HG03432 (cell line): ENCODE results near the gene IL6R.
"Not testable (repeated sequence)": the region's sequence is repeated elsewhere in the genome, so short reads cannot be mapped to it uniquely, and the experiment has no call there.

Experiments used
- ATAC-seq: cut with Tn5 transposase; IDR thresholded peaks from one replicate; pipeline ENCODE4 v1.9.1; 2021; ENCODE audit warnings: mild to moderate bottlenecking, moderate library complexity; ENCODE audit not compliant: unreplicated experiment

IL6R gene

GRCh38 chr1:154478639-154479038, 73.5 kb downstream of the IL6R start:
- no peak for ATAC-seq

DNA sequence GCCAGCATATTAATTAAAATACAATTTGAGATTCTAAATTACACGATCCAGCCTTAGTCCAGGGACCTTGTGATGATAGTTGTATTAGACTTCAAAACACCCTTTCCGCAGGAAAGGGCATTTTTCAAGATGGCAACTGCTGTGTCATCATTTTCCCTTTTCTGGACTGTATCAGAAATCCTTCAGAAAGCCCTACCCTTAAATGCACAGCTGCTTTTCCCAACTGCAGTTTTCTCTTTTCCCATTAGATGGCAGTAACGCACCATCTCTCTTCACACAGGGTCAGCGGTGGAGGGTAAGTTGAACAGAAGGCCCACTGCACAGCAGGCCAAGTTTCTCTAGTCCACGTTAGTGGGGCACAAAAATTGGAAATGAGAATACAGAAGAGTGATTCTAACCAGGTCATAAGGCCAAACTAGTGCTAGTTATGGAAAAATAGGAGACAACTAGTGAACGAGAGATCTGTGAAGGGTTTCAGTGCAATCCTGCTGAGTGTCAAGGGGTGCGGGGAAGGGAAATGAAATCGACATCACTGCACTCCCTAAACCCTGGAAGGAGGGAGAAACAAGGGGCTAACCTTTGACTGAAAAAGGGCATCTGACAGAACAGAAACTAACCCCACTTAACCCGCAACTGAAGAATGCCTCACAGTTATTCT, 74.8 kb downstream of the IL6R start:
- ATAC-seq, result no peak

GRCh38 chr1:154481053-154481452, 75.9 kb downstream of the IL6R start:
- ATAC-seq, result no peak

DNA sequence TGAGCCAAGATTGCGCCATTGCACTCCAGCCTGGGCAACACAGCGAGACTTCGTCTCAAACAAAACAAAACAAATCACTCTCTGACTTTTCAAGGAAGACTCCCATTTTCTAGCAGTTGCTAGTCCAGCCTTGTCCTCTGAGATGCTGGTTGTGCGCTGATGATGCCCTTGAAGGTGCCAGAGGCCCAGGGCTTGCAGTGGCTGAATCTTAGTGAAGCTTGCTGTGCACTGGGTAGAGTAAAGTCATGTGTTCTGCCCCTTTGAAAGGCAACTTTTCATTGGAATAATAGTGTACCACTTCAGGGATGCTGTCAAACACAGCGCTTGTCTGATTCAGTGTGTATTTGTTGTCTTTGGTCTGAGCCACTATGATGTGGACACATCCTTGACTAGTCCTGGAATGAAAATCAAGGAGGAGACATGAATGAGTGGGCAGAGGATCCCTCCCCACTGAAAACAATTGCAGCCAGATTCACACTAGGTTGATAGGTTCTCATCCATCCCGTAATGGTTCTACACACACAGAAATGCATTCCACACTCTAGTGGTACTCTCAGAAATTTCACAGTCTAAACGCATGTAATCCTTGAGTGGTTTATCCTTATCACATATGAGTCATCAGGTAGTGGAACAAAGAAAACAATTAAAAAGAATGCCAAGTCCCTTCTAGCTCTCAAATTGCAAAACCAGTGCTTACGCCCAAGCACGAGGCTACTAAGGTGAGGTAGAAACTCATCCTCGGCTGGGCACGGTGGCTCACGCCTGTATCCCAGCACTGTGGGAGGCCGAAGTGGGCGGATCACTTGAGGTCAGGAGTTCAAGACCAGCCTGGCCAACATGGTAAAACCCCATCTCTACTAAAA, 79.0 kb downstream of the IL6R start:
- no peak for ATAC-seq

GRCh38 chr1:154485106-154485505, 80.0 kb downstream of the IL6R start:
- no peak for ATAC-seq

GRCh38 chr1:154485910-154486496, 80.9 kb downstream of the IL6R start:
- no peak for ATAC-seq

GRCh38 chr1:154486756-154487155, 81.6 kb downstream of the IL6R start:
- not testable (repeated sequence) for ATAC-seq

- no peak for ATAC-seq
Measured at GRCh38 chr1:154488922-154489321, 83.8 kb downstream of the IL6R start.

DNA sequence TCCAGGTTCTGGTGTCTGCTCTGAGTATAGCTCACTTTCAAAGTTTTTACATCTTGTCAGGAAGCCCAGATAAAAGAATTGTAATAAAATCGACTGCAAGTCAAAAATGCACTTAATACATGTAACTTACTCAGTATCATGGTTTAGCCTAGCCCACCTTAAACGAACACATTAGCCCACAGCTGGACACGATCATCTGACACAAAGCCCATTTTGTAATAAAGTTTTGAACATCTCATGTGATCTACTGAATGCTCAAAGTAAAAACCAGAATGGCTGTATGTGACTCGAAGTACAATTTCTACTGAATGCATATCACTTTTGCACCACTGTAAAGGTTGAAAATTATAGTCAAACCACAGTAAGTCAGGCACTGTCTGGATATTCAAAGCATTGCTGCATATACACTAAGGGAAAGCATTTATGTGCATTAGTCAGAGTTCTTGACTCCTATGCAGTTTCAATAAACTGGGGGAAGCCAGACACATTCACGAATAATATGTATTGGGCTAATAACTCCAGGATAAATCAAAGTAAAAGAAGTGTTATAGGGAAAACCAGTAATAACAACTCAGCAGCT, 84.6 kb downstream of the IL6R start:
- ATAC-seq, result no peak

DNA sequence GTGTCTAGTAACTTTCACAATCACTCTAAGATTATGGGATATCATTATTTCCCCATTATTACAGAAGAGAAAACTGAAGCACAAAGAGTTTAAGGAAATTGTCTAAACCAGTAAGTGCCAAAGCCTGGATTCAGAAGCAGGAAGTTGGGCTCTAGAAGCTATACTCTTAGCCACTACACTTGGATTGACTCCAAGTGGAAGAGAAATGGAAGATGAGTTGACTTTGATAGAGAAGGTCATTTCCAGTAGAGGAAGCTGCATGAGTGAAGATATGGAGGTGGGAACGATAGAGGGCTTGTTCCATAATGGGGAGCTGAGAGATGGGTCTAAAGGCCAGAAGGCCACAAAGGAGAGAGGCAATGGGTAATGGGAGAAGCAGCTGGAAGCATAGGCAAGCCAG, 85.2 kb downstream of the IL6R start:
- no peak for ATAC-seq

- no peak for ATAC-seq
Measured at GRCh38 chr1:154492115-154492514, 87.0 kb downstream of the IL6R start.

DNA sequence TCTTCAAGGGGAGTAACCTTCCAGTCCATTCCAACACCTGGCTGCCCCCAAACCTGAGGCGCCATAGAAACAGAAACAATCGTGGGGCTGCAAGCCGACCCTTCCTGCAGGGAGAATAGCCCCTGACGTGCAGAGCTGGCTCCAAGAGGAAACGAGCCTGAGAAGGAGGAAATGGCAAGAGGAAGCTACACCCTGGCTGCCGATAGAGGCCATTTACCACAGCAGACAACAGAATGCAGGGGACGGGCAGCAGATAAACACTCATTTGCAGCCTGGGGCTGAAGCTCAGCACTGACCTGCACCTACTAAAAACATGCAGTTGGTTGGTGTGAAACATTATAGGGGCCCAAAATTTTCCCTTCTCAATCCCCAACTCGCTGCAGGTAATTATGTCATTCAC, 88.1 kb downstream of the IL6R start:
- no peak for ATAC-seq

- ATAC-seq, result no peak
Measured at GRCh38 chr1:154495496-154496273, 90.5 kb downstream of the IL6R start.

DNA sequence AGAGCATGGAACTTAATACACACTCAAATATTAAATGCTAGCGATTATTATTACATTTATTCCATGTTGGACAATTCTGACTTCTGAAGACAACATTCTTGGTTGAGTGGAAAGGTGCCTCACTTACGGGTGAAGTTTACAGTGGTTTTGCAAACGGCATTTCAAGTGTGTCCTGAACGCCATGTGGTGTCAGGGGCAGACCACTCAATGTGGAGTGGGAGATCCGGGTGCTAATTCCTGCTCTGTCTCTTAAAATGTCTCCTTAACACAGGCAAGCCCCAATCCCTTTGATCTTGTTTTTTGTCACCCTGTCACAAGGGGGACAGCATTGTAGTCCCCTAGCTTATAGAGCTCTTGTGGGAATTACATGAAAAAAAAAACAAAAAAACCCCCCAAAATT, 91.2 kb downstream of the IL6R start:
- ATAC-seq, result no peak

DNA sequence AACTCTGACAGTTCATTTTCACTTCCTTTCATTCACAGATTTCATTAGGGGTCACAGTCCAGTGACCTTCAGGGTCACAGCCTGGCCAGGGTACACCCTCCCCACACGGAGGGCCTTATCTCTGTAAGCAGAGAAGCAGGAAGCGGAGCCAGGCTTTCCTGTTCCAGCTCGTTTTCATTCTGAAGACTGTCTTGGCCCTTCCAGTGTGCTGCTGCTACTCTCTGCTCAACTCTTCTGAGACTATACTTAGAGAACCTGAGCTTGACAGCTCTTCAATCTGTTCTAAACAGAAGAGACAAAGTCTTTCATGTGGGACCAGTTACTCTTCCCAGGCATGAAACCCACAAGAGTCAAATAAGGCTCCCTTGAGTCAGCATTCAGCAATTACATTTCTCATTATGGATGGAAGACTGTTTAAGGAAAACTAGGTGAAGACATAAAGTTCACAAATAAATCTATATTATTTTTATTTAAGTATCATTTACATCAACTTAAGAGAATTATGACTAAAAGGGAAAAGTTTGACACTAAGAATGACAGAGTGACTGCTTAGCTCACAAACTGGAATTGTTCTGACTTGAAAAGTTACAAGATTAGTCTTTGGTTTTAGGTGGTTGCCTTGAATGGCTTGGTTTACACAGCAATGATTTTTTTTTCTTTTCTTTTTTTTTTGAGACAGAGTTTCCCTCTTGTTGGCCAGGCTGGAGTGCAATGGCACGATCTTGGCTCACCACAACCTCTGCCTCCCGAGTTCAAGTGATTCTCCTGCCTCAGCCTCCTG, 92.1 kb downstream of the IL6R start:
- ATAC-seq, result peak; percentile 49

DNA sequence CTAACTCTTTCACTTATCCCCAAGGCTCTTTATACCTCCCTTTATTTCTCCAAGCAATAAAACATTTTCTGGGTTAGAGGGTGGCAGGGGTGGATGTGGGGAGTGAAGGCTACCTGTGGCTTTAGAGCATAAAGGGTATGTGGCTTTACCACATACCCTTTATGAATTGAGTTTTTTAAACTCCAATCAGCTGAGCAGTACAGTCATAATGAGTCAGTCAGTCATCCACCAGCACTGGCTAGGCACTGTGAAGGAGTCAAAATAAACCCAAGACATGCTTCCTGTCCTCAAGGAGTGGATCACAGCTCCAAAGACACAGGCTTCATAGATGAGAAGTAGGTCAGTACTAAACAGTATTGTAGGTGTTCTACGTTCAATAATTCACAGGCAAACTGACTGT, 94.3 kb downstream of the IL6R start:
- ATAC-seq, result no peak

DNA sequence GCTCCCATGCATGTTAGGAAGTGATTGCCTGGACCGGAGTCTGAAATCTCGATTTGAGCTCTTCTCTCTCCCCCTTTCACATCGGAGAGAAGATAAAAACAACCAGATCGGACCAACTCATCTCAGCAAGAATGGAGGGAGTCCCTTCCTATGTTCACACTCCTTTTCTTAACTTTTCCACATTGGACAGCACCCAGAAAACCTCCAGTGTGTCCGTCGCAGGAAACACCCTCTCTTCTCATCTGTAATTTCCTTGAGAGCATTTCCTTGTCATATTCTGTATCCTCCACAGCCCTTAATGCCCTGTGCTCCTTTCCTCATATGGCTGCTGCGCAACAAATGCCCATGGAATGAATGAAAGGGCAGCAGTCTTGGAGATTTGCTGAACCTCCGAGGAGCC, 95.4 kb downstream of the IL6R start:
- ATAC-seq, result no peak

- ATAC-seq, result no peak
Measured at GRCh38 chr1:154501423-154502065, 96.4 kb downstream of the IL6R start.

- ATAC-seq, result no peak
Measured at GRCh38 chr1:154502066-154502743, 97.1 kb downstream of the IL6R start, which contains the start of the genes SHE and TDRD10. Gene SHE (minus strand): TSS chr1:154502412. CDS start chr1:154502026, 386 bp downstream. Gene TDRD10 (plus strand): TSS chr1:154502219. CDS start chr1:154506904, 4,685 bp downstream.
